DMS79 treated with DMSO at 0.1 percent for 48 hours (cell line): Measurements from ENCODE around the gene TRIM7.

ENCODE experiments used
- DNase-seq: peaks from one replicate; lab custom pipeline; 2025; lab: John Stamatoyannopoulos, UW

The TRIM7 gene

DNA sequence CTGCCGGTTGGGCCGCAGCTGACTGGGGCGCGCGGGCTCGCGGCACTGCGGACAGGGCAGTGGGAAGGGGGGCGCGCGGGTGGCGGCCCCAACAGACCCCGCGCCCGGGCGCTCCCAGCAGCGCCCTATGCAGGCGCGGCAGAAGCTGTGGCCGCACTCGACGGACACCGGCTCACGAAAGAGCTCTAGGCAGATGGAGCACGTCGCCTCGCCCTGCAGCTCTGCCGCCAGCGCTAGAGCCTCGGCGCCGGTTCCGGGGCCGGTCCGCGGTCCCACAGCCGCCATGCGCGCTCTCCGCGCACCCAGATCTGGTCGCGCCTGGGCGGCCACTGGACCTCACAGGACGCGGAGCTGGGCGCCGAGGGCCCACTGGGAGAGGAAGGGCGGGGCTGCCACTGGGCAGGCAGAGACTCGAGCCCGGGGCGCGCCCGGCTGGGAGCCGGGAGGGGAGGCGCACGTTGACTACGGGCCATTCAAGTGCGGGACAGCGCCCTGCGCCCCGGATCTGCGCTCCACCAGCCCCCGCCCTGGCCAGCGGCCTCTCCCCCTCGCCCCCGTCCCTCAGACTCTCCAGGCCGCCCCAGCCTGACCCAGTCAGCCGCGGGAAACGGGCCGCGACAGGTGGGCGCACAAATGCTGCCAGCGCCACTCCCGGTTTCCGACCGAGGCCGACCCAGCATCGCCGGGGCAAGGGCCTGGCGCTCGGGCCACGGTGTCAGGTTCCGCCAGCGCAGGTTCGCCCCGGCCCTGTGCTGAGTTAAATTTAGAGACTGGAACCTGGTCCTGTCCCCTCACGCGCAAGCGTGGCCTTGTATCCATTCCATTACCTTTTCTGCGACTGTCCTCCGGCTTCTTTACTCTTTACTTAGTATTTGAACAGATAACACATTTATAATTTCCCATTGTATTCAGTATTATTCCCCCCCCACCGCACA, at the start of gene TRIM7:
Gene TRIM7 (minus strand): TSS at position 371 of the 935 bp plus-strand sequence. CDS start 86 bp downstream, at position 285.
- no peak for DNase-seq

DNA sequence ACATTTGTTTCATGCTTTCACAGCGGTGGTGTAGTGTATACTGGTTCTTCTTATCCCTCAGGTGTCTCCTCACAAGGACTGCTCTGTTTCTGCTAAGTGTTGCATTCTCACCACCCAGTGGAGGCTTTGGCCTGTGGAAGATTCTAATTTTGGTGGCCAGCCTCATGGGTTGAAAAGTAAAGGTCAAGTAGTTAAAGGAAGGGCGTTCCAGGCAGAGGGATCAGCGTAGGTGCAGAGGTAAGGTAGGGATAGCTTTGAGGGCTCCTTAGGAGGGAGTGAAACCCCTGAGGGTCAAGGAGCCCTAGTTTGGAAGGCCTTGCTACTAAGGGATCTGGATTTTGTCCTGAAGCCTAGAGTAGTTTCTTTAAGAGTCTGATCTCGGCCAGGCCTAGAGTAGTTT, 43.3 kb upstream of the TRIM7 start:
- no peak for DNase-seq

DNA sequence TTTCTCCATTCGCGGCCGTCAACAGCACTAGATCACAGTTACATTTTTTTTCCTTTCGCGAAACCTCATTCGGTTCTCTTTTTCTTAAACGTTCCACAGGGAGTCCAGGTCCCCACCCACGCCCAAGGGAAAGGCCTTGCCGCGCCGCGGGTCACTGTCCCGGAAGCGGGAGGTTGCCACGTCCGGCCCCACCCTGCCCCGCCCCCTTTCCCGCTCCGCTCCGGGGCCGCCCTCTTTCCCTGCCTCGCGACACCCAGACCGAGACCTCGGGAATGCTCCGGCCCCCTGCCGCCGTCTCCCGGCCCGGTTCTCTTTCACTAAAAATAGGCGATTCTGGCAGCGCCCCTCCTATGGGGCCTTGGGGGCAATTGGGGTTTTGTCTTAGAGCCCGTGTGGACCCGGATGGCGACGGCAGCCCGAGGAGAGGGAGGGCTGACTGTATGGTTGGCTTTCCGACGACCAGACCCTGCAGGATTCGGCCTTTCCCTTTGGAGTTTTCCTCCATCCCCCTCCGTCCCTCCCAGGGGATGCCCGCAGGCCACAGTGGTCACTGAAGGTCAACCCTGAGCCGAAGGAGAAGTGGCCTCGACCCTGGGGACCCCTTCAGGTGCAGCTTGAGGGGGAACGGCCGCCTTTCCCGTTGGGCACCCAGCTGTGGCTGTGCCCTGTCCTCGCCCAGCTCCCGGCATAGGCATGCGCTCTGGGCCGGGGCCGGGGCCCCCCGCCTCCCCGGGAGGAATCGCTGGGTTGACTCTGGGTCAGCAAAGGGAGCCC, 41.5 kb upstream of the TRIM7 start:
- DNase-seq: no peak

DNA sequence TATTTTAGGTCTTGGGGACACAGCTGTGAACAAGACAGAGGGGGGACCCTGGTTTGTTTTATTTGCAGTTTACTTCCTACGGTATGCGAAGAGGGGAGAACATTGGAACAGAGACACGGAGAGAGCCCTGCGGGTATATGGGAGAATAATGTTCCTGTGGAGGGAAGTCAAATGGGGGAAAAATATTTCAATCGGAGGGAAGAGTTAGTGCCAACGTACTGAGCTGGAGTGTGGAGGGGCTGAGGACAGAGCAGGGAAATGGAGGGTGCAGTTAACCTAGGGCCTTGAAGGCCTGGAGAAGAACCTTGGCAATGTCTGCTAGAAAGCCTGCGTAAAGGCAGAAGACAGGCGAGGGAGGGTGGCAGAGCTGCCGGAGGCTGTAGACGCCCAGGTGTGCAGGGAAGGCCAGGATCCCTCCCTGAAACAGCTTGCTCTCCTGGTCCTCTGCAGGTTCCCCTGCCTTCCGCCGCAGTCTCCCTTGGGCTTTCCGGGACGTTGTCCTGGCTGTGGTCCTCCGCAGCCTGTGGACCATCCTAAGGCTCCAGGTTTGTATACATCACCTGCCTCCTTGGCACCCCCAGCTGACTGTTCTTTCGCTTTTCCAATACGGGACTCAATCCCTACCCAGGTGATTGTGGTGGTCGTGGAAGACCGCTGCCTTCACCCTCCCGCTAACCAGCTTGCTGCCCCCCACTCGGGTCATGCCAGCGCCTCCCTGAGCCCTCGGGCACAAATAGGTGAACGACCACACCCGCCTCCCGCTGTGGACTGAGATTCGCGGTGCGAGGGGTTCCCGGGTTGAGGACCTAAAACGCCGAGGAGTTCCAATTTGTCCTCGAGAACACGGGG, 40.7 kb upstream of the TRIM7 start:
- DNase-seq: no peak

DNA sequence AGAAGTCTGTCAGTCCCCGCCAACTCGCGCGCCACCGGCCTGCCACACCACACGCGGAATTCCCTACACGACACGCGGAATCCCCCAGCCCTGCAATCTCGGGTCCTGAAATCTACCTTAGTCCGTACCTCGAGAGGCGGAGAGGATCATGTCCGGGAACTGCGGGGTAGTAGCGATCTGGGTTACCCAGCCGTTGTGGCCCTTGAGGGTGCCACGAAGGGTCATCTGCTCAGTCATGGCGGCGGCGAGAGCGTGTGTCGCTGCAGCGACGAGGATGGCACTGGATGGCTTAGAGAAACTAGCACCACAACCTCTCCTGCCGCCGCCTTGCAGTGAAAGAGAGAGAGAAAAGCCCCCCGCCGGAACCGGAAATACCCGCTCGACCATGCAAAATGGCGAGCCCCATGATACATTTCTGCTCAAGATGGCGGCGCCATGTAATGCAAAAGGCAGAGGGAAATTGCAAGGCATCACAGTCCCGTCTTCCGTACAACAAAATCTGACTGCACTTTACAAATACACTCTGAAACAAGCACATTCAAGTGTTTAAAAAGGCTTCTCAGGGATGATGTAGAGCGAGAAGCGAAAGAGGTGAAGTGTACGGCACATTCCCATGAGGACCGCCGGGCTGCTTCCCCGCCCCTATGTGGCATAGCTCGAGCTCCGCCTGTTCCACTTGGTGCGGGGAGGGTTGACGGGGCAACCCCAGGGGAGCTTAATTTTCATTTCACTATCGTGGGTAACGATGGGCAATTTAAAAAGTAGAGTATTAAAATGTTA, 38.8 kb upstream of the TRIM7 start, which contains the start of gene RACK1:
Gene RACK1 (minus strand): TSS at position 343 of the 780 bp plus-strand sequence. CDS start 106 bp downstream, at position 237.
- no peak for DNase-seq

DNA sequence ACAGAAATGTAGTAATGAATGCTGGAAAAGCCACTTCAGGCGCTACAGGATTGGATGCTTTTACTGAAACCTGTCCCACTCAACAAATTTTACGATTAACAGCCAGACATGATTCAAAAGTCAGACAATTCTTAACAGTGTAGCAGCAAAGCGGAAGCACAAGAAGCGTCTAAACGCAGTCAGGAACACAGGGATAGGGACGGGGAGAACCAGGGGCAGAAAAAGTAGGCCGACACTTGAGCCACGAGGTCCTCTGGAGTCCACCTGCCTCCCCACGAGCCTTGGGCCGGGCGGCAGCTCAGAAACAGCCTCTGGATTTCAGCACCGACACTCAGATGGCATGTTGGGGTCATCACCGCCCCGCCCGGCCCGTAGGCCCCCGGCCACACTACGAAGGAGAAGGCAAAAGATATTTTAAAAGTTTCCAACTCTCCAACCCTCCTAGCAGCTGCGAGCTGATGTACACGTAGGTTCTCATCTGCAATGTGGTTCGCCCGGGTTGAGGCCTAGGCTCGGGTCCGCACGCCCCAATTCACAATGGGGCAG, 38.1 kb upstream of the TRIM7 start:
- DNase-seq: no peak

DNA sequence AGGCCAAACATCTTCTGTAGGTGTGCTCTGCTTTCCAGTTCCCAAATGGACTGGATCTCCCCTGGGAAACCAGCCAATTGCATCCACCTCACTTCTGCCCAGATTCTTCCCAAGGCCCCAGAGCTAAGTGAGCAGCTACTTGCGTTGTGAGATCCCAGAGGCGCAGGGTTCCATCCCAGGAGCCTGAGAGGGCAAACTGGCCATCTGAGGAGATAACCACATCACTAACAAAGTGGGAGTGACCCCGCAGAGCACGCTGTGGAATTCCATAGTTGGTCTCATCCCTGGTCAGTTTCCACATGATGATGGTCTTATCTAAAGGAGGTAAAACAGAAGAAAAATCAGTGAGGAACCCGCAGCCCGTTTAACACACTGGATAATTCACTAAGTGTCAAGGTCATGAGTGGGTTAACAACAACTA, 37.0 kb upstream of the TRIM7 start:
- no peak for DNase-seq

DNA sequence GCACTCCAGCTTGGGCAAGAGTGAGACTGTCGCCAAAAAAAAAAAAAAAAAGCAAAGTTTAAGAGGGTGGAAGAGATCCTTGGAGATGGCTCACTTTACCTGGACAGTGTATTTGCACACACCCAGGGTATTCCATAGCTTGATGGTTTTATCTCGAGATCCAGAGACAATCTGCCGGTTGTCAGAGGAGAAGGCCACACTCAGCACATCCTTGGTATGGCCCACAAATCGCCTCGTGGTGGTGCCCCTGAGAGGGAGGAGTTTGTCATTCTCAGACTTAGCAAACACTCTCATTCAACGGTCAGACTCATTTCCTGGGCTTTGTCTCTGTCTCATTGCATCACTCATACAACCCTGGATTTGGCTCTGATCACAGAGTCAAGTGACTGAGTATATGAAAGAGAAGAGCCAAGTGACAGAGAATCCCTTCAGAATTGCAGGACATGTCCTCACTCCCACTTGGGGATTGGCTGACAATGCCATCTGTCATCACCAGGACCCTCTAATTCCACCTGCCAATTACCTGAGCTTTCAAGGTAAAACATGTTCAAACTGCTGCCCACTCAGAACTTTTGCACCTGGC, 36.5 kb upstream of the TRIM7 start:
- no peak for DNase-seq

DNA sequence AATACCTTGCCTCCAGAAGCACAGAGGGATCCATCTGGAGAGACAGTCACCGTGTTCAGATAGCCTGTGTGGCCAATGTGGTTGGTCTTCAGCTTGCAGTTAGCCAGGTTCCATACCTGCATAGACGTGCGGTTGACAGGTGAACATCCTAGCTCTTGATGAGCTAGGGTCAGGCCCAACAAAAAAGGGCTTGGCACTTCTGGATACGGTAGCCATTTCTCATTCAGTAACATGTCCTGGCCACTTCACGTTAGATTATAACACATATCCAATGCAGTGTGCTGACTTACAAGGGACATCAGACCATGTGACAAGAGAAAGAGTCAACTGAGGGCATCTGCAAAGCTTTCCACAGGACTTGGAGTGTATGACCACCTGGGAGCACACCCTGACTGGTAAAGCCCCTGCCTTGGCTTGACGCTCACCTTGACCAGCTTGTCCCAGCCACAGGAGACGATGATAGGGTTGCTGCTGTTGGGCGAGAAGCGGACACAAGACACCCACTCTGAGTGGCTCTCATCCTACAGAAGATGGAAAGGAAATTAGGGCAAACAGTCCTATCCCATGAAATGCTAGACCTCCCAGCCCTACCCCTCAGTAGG, 34.2 kb upstream of the TRIM7 start:
- no peak for DNase-seq

DNA sequence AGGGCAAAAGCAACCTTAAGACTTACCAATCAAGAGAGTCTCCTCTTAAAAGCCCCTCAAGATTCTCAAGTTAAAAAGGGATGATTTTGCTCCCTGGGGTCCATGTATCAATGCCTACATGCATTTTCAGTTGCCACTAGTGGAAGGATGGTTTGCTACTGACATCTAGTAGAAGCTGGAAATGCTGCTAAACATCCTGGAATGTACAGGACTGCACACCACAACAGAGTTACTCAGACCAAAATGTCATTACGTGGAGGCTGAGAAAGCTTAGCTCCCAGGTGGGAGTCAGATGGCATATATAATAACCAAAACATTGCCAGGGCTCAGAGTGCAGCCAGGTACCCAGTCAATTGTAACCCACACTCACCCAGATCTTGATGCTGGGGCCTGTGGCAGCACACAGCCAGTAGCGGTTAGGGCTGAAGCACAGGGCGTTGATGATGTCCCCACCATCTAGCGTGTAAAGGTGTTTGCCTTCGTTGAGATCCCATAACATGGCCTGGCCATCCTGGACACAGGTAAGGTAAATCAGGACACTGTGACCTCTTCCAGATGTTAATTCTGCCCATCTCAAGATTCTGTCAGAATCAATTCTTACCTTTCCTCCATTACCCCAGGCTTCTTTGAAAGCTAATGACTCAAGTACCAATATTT, 32.9 kb upstream of the TRIM7 start:
- no peak for DNase-seq

DNA sequence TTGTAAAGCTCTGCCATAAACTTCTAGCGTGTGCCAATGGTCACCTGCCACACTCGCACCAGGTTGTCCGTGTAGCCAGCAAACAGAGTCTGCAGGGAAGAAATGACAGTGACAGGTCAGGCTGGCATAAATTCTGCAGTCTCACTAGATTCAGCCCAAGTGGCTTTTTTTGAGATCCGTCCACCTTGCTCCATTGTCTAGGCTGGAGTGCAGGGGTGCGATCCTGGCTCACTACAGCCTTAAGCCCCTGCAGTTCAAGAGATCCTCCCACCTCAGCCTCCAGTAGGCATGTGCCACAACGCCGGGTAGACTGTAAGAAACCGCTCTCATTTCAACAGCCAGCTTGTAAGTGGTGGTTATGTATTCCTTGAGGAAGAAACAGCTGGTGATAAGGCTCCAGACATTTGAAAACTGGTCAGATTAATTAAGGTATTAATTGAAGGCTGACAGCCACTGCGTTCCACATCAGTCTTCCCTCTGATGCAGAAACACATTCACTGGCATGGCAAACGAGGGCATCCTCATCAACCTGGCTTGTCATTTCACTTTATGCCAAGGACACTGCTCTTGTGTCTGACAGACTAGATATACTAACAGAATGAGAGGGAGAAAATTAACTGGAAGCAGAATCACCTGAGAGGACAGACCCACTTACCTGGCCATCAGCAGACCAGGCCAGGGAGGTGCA, 32.1 kb upstream of the TRIM7 start:
- DNase-seq: no peak

DNA sequence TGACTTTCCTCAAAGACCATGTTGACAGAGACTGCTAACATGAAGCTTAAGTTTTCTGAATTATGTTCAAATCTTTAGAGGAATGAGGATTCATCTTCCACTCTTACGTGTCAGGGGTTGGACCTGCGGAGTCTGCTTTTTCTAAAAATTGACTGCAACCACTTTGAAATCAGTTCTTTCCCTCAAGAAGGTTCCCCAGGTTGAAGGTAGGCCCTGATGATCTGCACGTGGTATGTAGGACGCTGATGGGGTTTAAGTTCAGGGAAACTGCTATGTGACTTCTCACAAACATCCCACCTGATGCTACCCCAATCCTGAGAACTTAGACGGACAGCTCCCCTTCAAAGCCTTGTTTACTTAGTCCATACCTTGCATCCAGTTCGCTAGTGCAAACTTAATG, 31.5 kb upstream of the TRIM7 start:
- DNase-seq: no peak

DNA sequence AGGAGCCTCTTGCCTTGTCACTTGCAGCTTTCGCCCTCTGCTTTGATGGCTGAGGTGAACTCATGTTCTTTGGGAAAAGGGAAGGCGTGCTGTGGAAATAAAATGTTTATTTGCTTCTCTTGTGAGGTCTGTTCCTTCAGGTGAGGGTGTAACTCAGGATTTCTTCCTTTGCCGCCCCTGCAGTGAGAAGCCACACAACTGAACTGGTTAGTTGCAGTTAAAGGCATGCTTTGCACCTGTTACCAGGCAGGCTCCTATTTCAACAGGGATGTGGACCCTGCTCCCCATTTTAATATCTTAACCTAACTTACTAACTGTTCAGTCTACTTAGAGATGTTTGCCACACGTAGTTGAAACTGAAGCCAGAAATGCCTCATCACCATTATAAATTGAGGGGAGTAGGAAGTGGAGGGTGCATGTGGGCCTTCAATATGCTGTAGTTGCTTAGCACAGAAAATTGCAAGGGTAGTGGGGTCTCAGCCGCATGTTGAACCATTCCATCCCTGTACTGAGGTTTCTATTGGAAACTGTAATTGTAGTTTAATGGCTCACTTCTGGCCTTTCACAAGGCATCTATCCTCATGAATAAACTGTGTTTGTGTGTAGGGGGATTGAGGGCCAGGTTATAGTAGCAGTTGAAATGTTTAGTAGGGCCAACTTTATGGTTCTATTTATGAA, 30.8 kb upstream of the TRIM7 start:
- DNase-seq: no peak

DNA sequence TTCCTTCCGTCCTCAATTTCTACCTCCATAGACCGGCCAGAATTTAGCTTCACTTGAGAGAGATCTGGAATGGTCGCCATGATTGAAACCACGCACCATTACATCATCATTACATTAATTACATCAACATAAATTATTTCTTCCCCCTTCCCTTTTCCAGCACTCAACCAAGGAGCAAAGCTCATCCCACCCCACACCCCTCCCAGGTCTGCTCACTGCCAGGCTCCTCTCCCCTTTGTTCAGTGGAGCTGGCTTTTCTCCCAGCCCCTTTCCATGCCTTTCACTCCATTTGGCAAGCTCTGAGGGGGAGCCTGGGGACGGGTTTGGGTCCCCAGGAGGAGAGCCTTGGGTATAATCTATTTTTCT, 30.3 kb upstream of the TRIM7 start:
- no peak for DNase-seq

DNA sequence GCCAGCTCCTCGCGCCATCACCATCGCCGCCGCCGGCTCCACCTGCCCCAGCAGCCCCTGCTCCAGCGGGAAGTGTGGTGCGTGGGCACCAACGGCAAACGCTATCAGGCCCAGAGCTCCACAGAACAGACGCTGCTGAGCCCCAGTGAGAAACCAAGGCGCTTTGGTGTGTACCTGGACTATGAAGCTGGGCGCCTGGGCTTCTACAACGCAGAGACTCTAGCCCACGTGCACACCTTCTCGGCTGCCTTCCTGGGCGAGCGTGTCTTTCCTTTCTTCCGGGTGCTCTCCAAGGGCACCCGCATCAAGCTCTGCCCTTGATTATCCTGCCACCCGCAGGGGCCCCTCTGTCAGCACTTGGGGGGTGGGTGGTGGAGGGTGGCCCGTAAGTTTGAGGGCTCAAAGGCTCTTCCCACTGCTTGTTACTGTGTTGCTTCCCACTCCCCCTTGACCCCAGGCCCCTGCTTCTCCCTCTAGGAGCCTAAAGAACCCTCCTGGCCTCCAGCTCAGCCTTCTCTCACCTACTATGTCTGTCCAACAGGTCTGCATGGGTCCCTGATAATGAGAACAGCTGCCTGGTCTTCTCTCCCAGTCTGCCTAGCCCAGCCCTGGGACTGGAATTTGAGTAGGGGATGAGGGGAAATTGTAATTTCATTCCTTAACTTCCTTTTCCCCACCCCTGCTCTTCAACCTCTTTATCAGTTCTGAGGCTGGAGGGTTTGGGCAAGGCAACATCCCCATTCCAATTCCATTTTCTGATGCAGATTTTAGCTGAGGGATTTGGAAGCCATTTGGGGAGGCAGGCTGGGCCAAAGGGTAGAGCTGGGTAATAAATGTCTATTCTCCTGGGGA, 29.7 kb upstream of the TRIM7 start:
- DNase-seq: no peak

DNA sequence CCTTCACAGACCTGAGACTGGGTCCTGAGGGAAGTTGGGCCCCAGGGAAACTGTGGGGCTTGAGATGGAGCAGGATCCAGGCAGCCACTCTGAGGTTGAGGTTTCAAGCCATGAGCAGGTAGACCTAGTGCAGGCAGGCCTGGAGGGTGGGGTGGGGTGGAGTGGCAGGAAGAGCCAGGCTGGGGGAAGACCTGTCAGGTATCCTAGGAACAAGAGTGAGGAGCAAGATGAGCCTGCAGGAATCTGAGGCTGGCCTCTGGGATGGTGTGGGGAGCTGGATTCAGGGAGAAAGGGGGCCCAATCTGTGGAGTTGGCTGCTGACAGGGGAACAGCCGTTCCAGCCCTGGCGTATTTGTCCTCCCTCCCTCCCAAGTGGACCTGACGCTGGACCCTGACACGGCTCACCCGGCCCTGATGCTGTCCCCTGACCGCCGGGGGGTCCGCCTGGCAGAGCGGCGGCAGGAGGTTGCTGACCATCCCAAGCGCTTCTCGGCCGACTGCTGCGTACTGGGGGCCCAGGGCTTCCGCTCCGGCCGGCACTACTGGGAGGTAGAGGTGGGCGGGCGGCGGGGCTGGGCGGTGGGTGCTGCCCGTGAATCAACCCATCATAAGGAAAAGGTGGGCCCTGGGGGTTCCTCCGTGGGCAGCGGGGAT, 28.9 kb upstream of the TRIM7 start:
- no peak for DNase-seq
